Breast epithelium (tissue), 4 donors: ENCODE measurements around the gene LLCFC1. TPM values are rescaled to one million over a fixed set of nuclear protein-coding genes. Genes with fewer than 3 reads are reported as not detected.

Source experiments
- DNase-seq, 2 donors: peaks; one replicate each; pipeline ENCODE4 v3.0.0-alpha.2; 2019; ENCODE audit warnings: low spot score in 2 of 2
- H3K27ac ChIP-seq, 2 donors: fragments of 200-600 bp; sonication (generic) in 1 of 2; one replicate each; pipeline ENCODE4 v1.5.1; 2016 to 2019; ENCODE audit warnings: mild to moderate bottlenecking in 1 of 2
- H3K27me3 ChIP-seq, 2 donors: fragments of 200-600 bp; sonication (generic) in 1 of 2; one replicate each; pipeline versions ENCODE4 v1.5.1 to v1.6.0; 2017 to 2019; ENCODE audit warnings: control low read depth in 1 of 2, mild to moderate bottlenecking in 1 of 2
- H3K36me3 ChIP-seq: fragments of 200-600 bp; one replicate; pipeline ENCODE4 v1.5.1; 2019
- H3K4me1 ChIP-seq, 2 donors: fragments of 200-600 bp; sonication (generic); one replicate each; pipeline ENCODE4 v1.5.1; 2016 to 2019; ENCODE audit warnings: control low read depth in 1 of 2
- H3K4me3 ChIP-seq, 3 donors: fragments of 200-600 bp; sonication (generic); 1 replicate in 2 of 3; 2 replicates in 1 of 3; pipeline ENCODE4 v1.5.1; 2016 to 2019; ENCODE audit warnings: mild to moderate bottlenecking in 3 of 3, moderate library complexity in 2 of 3
- H3K9me3 ChIP-seq, 2 donors: fragments of 200-600 bp; sonication (generic) in 1 of 2; one replicate each; pipeline ENCODE4 v1.5.1; 2016 to 2019; ENCODE audit warnings: control low read depth in 1 of 2
- POLR2A ChIP-seq: fragments of 450-650 bp; IDR thresholded peaks from one replicate; pipeline ENCODE4 v1.6.1; 2016; ENCODE audit warnings: antibody characterized with exemption, mild to moderate bottlenecking, moderate library complexity
- POLR2AphosphoS5 ChIP-seq, 3 donors: sonication (generic); formaldehyde crosslinking; IDR thresholded peaks; one replicate each; pipeline ENCODE4 v1.6.1; 2017; ENCODE audit warnings: antibody characterized with exemption in 3 of 3
- intact Hi-C: fragments of 100-400 bp; cut with DNase I; formaldehyde crosslinking; loops from one replicate; pipeline ENCODE4 v1.15.1; 2023; ENCODE audit warnings: low total_unique reads
- total RNA-seq, 3 donors: library from RNA; depleted of rRNA; stranded (reverse); fragments of >200 nt; gene quantifications; one replicate each; pipeline ENCODE4 v1.1.0, GENCODE V29; 2016
- TF ChIP-seq, protein P1 (sequence below), 3 donors: fragments of 450-650 bp; IDR thresholded peaks; one replicate each; pipeline ENCODE4 v1.5.1; 2016 to 2017; ENCODE audit warnings: antibody characterized with exemption in 3 of 3, mild to moderate bottlenecking in 3 of 3, moderate library complexity in 3 of 3

LLCFC1 gene
- total RNA-seq, 3 donors from 2014 or later = not detected

DNA sequence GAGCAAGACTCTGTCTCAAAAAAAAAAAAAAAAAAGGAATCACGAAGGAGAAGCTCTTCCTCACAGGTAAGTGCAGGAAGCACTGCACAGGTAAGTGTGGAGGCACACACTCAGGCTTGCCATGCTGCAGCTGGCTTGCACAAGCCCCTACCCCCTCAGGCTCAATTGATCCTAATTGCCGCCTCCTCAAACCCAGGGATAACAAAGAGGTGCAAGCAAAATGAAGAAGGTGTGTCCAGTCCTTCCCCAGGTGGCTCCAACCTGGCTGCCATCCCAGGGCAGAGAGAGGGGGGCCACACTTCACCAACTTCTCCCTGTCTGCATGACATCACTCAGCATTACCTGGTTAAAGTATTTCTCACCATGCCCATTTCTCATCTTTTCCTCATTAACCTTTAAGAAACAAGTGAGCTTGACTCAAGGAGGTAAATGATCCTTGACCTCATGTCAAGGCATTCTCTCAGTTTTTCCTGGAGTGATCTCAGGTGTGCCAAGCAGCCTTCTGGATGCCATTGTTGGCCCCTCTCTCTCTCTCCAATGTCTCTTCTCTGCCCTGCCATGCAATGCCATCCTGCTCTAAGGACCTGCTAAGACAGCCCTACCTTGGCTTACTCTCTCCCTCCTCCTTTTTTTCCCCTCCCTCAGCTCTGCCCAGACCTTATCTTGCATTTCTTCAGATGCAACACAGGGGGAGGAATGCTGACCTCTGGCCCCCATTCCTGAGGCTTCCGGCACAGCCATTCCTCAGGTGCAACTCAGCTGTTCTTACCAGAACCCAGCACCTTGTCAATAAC is 40.7 kb upstream of the LLCFC1 start:
- no peaks in the 10 kb centered on the region for H3K4me1 ChIP-seq
- no peaks in the 10 kb centered on the region for H3K36me3 ChIP-seq
- peak in 1 of 2 donors; percentile 71 for DNase-seq
- H3K4me3 ChIP-seq = no peak overlapping the region
- no peaks in the 10 kb centered on the region for H3K27me3 ChIP-seq
- H3K9me3 ChIP-seq = no peaks in the 10 kb centered on the region
- intact Hi-C loops = no loop called here
- peak overlapping the region; percentile 25 to 42 for H3K27ac ChIP-seq
- TF ChIP-seq, protein P1, sequence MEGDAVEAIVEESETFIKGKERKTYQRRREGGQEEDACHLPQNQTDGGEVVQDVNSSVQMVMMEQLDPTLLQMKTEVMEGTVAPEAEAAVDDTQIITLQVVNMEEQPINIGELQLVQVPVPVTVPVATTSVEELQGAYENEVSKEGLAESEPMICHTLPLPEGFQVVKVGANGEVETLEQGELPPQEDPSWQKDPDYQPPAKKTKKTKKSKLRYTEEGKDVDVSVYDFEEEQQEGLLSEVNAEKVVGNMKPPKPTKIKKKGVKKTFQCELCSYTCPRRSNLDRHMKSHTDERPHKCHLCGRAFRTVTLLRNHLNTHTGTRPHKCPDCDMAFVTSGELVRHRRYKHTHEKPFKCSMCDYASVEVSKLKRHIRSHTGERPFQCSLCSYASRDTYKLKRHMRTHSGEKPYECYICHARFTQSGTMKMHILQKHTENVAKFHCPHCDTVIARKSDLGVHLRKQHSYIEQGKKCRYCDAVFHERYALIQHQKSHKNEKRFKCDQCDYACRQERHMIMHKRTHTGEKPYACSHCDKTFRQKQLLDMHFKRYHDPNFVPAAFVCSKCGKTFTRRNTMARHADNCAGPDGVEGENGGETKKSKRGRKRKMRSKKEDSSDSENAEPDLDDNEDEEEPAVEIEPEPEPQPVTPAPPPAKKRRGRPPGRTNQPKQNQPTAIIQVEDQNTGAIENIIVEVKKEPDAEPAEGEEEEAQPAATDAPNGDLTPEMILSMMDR (IDR thresholded peaks at IDR 0.05) = no peak
- TF ChIP-seq POLR2AphosphoS5 (IDR thresholded peaks at IDR 0.05) (no peak), POLR2A (no peak)

DNA sequence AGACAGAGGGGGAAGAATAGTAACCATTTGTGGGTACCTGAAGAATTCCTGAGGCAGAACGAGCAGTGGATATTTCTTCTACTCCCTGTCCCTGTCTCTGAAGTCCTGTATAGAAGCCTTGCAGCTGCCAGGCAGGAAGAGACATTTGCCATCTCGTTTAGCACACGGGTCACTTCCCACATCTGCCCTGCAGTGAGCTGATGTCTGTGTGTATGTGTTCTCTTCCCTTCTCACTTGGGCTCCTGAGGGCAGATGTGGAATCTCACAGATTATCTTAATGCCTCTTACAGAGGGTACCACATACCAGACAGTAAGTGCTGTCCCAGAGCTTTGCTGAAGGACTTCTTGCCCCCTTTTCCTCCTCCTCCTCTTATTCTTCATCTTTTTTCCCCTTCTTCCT is 39.6 kb upstream of the LLCFC1 start:
- intact Hi-C loops = no loop called here
- Histone ChIP-seq H3K27me3 (no peaks in the 10 kb centered on the region), H3K4me1 (no peaks in the 10 kb centered on the region), H3K36me3 (no peaks in the 10 kb centered on the region), H3K4me3 (no peak overlapping the region), H3K27ac (peak overlapping the region in 1 of 2 donors; percentile 25), H3K9me3 (peaks cover 5 to 7% of the 10 kb centered on the region in 2 donors)
- no peak for TF ChIP-seq POLR2AphosphoS5 (IDR thresholded peaks at IDR 0.05)
- TF ChIP-seq, protein P1 (IDR thresholded peaks at IDR 0.05) = no peak
- TF ChIP-seq POLR2A = no peak
- no peak for DNase-seq

DNA sequence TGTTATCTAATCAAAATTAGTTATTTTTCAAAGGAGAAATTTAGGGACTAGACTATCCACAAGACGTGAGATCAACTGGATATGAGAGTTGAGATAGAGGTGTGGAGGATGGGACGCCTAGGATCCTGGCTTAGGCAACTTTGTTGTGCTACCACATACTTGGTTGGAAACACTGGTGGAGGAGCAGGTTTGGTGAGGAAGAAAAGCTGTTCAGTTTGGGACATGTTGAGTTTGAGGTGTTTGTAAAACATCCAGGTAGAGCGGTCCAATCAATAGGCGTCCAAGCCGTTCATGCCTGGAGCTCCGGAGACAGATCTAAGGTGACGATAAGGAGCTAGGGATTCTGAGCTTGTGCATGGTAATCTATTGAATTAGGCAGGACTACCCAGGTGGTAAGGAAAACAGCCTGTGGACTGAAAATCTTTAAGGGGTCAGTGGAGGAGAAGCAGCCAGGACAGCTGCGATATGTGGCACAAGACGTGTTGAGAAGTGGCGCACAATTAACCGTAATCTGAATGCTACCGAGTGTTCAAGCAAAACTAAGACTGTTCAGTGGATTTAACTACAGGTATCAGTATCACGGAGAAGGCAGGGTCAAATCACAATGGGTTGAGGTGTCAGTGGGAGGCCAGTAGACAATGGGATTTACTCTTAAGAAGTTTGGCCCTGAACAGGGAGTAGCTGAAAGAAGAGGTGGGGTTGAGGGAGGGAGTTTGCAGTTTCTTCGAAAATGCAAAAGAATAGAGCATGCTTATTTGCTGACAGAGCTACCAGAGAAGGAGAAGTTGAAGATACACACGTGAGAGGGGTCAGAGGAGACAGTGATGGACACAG is 37.6 kb upstream of the LLCFC1 start:
- Histone ChIP-seq H3K9me3 (peaks cover 5 to 7% of the 10 kb centered on the region in 2 donors), H3K27me3 (no peaks in the 10 kb centered on the region), H3K36me3 (no peaks in the 10 kb centered on the region), H3K27ac (no peak overlapping the region), H3K4me1 (no peaks in the 10 kb centered on the region), H3K4me3 (no peak overlapping the region)
- intact Hi-C loops = no loop called here
- TF ChIP-seq POLR2AphosphoS5 (IDR thresholded peaks at IDR 0.05) (no peak), POLR2A (no peak)
- TF ChIP-seq, protein P1 (IDR thresholded peaks at IDR 0.05) = no peak
- DNase-seq = no peak

DNA sequence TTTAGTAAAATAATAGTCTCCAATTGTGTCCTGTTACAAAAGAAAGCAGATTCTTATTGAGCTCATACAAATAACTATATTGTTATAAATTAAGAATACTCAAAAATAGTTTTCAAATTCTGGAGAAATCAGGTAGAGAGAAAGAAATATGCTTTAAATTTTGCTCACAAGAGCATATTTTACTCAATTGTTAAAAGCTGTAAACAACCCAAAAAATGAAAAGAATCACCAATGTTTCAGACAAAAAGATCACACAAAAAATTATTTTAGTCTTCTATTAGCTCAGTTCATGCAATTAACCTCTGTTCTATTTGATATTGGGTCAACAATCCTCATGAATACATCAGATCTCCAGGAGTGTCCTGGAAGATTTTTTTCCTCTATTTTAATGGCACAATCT is 35.2 kb upstream of the LLCFC1 start:
- H3K36me3 ChIP-seq = no peaks in the 10 kb centered on the region

More for the DNA sequence above, 35.2 kb upstream of the LLCFC1 start:
- Histone ChIP-seq H3K4me1 (no peaks in the 10 kb centered on the region), H3K27ac (no peak overlapping the region), H3K27me3 (no peaks in the 10 kb centered on the region), H3K4me3 (no peak overlapping the region), H3K9me3 (peaks cover 5 to 7% of the 10 kb centered on the region in 2 donors)
- TF ChIP-seq, protein P1 (IDR thresholded peaks at IDR 0.05) = no peak
- no peak for TF ChIP-seq POLR2A
- TF ChIP-seq POLR2AphosphoS5 (IDR thresholded peaks at IDR 0.05) = no peak
- intact Hi-C loops = no loop called here
- no peak for DNase-seq
